CD4-positive, alpha-beta T cell treated with Interleukin-12 subunit alpha and Interleukin-12 subunit beta, for 1 hour (primary cell): Measurements from ENCODE around the gene AGAP3.

Experiments
- DNase-seq: peaks from one replicate; pipeline ENCODE4 v3.0.0-alpha.2; 2020

The AGAP3 gene

DNA sequence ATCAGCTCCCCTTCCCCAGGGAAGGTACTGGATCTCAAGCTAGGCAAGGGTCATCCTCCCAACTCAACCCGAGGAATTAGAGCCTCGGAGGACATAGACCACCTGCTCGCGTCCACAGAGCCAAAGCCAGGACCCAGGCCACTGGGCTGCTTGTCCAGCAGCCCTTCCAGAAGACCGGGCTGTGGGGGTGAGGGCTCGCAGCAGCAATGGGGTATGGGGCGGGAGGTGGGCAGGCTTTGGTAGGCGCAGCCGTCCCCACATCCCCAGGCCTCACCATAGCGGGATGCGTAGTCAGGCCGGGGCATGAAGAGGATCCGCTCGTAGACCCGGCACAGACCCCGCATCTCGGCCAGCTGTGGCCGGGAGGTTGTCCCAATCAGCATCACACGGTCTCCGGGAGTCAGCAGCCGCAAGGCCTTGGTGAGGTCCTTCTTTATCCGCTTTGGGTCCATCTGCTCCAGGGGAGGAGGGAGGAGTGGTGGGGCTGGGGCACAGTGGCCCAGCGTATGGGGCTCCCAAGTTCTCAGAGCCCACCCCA, 105.8 kb downstream of the AGAP3 start:
- DNase-seq, result no peak

DNA sequence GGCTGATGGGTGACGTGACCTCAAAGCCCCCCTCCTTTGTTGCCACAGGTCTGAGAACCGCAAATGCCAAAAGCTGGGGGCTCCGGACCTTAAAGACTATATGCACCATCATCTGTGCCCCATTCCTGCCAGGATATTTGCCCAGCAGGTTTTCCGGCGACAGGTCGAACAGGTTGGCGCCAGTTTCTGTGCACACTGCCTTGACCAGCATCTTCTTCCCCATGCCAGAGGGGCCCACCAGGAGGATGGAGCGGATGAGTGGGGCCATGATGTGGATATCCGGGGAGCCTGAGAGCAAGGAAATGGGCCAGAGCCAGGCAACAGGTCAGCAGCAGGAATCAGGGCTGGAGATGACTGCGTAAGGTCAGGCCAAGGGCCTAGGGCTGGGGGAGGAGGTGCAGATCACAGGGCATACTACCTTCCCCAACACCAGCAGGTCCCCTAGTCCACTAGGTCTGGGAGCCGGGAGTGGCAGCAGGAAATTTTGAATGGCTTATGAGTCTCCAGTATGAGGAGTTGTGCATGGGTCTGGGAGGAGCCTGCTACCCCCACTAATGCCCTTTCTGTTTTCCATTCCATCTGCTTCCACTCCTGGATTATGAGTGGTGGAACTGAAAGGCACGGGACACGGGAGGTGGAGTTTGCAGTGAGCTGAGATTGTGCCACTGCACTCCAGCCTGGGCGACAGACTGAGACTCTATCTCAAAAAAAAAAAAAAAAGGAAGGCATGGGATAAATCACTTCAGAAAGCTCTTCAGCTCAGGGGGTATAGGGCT, 107.1 kb downstream of the AGAP3 start:
- no peak for DNase-seq
